ENCODE measurements around the gene PSMD11. TPM values are rescaled to one million over a fixed set of nuclear protein-coding genes. Genes with fewer than 3 reads are reported as not detected.

Gene PSMD11
- total and polyA plus RNA-seq, 3 donors from 2014 or later, result 53.2 to 99.0 (median 59.3) TPM

DNA sequence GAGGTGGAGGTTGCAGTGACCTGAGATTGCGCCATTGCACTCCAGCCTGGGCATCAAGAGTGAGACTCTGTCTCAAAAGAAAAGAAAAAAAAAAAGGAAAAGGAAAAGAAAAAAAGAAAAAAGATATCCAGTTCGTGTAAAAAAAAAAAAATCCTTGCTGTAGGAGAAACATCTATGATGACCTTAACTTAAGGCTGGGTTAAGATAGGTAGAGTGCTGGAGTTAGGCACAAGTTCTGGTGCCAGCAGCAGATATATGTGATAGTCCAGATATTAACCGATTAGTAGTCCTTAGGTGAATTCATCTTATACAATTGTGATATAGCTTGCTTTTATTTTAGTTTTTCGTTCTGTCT, 17.2 kb downstream of the PSMD11 start:
- Histone ChIP-seq H3K36me3 (ENCODE audit: low read depth, missing control alignments) (no peaks in the 10 kb centered on the region), H3K27ac (no peak overlapping the region), H3K27me3 (no peaks in the 10 kb centered on the region), H3K9me3 (no peaks in the 10 kb centered on the region), H3K4me3 (no peak overlapping the region), H3K4me1 (no peaks in the 10 kb centered on the region)
- intact Hi-C loops (cut with DNase I; ENCODE audit: low total_unique reads), result no loop called here
- TF ChIP-seq POLR2A (IDR thresholded peaks at IDR 0.05), result no peak
- TF ChIP-seq, protein P1, sequence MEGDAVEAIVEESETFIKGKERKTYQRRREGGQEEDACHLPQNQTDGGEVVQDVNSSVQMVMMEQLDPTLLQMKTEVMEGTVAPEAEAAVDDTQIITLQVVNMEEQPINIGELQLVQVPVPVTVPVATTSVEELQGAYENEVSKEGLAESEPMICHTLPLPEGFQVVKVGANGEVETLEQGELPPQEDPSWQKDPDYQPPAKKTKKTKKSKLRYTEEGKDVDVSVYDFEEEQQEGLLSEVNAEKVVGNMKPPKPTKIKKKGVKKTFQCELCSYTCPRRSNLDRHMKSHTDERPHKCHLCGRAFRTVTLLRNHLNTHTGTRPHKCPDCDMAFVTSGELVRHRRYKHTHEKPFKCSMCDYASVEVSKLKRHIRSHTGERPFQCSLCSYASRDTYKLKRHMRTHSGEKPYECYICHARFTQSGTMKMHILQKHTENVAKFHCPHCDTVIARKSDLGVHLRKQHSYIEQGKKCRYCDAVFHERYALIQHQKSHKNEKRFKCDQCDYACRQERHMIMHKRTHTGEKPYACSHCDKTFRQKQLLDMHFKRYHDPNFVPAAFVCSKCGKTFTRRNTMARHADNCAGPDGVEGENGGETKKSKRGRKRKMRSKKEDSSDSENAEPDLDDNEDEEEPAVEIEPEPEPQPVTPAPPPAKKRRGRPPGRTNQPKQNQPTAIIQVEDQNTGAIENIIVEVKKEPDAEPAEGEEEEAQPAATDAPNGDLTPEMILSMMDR (IDR thresholded peaks at IDR 0.05), result no peak
- WGBS, 2 donors, result 71 to 72% methylated on average over 4 of the region's 4 CpGs
- no peak for DNase-seq

GRCh38 chr17:32461853-32462617, 17.7 kb downstream of the PSMD11 start:
- TF ChIP-seq, protein P1 (IDR thresholded peaks at IDR 0.05), result peak; percentile 41 to 52 (median 43)
- TF ChIP-seq POLR2A (IDR thresholded peaks at IDR 0.05), result no peak
- Histone ChIP-seq H3K27me3 (no peaks in the 10 kb centered on the region), H3K27ac (no peak overlapping the region), H3K4me3 (no peak overlapping the region), H3K36me3 (ENCODE audit: low read depth, missing control alignments) (no peaks in the 10 kb centered on the region), H3K9me3 (no peaks in the 10 kb centered on the region), H3K4me1 (no peaks in the 10 kb centered on the region)
- peak; percentile 70 for DNase-seq
- WGBS, 2 donors, result 37 to 61% methylated on average over 1 of the region's 1 CpG
- intact Hi-C loops (cut with DNase I; ENCODE audit: low total_unique reads), result no loop called here

- TF ChIP-seq POLR2A (IDR thresholded peaks at IDR 0.05), result no peak
- TF ChIP-seq, protein P1 (IDR thresholded peaks at IDR 0.05), result no peak
- Histone ChIP-seq H3K4me3 (no peak overlapping the region), H3K4me1 (no peaks in the 10 kb centered on the region), H3K36me3 (ENCODE audit: low read depth, missing control alignments) (no peaks in the 10 kb centered on the region), H3K27ac (no peak overlapping the region), H3K9me3 (no peaks in the 10 kb centered on the region), H3K27me3 (no peaks in the 10 kb centered on the region)
- no peak for DNase-seq
- intact Hi-C loops (cut with DNase I; ENCODE audit: low total_unique reads), result no loop called here
- WGBS, 2 donors, result 93 to 94% methylated on average over 3 of the region's 3 CpGs
Measured at GRCh38 chr17:32463304-32463703, 19.0 kb downstream of the PSMD11 start.

DNA sequence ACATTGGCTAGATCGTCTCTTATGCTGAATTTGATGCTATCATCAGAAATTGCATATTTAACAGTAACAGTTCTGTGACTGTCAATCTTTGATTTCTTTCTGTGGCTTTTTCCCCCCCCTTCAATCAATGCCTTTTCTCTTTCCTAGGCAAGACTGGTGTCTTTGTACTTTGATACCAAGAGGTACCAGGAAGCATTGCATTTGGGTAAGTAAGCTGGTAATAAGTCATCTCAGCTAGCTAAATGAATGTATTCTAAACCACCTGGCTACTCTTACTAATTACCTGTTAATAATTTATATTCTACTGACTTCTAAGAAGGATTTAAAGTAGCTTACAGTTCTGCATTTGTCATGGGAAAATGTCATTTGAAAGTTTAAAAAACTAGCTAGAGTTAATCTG, 20.1 kb downstream of the PSMD11 start:
- TF ChIP-seq, protein P1 (IDR thresholded peaks at IDR 0.05), result no peak
- no peak for TF ChIP-seq POLR2A (IDR thresholded peaks at IDR 0.05)
- no peak for DNase-seq
- Histone ChIP-seq H3K9me3 (no peaks in the 10 kb centered on the region), H3K27ac (no peak overlapping the region), H3K4me1 (no peaks in the 10 kb centered on the region), H3K27me3 (no peaks in the 10 kb centered on the region), H3K4me3 (no peak overlapping the region), H3K36me3 (ENCODE audit: low read depth, missing control alignments) (no peaks in the 10 kb centered on the region)
- 77 to 86% methylated on average over 1 of the region's 1 CpG for WGBS, 2 donors
- intact Hi-C loops (cut with DNase I; ENCODE audit: low total_unique reads), result no loop called here

DNA sequence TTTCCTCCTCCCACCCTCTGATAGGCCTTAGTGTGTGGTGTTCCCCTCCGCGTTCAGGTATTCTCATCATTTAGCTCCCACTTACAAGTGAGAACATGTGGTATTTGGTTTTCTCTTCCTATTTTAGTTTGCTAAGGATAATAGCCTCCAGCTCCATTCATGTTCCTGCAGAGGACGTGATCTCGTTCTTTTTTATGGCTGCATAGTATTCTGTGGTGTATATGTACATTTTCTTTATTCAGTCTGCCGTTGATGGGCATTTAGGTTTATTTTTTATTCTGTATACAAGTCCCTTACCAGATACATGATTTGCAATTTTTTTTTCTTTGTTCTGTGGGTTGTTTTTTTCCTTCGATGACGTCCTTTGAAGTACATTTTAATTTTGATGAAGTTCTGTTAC, 23.6 kb downstream of the PSMD11 start:
- H3K9me3 ChIP-seq, result no peaks in the 10 kb centered on the region

More for the DNA sequence above, 23.6 kb downstream of the PSMD11 start:
- Histone ChIP-seq H3K4me1 (no peaks in the 10 kb centered on the region), H3K4me3 (no peak overlapping the region), H3K27ac (no peak overlapping the region), H3K27me3 (no peaks in the 10 kb centered on the region), H3K36me3 (ENCODE audit: low read depth, missing control alignments) (no peaks in the 10 kb centered on the region)
- DNase-seq, result no peak
- TF ChIP-seq, protein P1 (IDR thresholded peaks at IDR 0.05), result no peak
- TF ChIP-seq POLR2A (IDR thresholded peaks at IDR 0.05), result no peak
- intact Hi-C loops (cut with DNase I; ENCODE audit: low total_unique reads), result no loop called here
- WGBS, 2 donors, result 96% methylated on average over 7 of the region's 7 CpGs
